Measurements from ENCODE around the gene AZU1.
A peak's percentile ranks its signal among the peaks of the same experiment; 100 is the strongest.

AZU1 gene

DNA sequence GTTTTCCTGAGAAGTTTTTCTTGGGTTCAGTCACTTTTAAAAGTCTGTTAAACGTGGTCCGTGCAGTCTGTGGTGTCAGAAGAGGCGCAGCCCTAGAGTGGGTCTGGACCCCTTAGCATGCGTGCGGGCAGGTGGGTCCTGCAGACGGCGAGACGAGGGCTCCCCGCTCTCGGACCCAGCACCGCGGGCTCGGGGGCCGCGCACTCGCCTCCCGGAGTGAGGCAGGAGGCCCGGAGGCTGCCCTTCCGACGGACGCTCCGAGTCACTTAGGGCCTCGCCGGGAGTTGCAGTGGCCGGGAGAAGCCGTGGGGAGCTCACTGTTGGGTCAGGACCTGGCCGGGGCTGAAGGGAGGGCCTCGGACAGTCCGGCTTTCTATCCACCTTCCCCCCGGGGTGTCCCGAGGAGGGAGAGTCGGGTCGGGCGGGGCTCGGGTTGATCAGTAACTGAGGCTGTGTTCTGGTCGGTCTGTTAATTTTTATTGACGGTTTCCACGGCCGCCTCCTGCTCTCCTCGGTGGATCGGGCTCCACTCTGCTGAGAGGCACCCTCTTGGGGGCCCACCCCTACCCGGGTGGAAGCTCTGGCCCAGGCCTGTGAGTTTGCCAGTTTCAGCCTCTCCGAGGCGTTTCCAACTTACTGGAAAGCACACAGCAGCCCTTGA, 29.1 kb upstream of the AZU1 start:
- peak; percentile 46 for DNase-seq (ENCODE audit: low spot score)
- TF ChIP-seq, protein P1, sequence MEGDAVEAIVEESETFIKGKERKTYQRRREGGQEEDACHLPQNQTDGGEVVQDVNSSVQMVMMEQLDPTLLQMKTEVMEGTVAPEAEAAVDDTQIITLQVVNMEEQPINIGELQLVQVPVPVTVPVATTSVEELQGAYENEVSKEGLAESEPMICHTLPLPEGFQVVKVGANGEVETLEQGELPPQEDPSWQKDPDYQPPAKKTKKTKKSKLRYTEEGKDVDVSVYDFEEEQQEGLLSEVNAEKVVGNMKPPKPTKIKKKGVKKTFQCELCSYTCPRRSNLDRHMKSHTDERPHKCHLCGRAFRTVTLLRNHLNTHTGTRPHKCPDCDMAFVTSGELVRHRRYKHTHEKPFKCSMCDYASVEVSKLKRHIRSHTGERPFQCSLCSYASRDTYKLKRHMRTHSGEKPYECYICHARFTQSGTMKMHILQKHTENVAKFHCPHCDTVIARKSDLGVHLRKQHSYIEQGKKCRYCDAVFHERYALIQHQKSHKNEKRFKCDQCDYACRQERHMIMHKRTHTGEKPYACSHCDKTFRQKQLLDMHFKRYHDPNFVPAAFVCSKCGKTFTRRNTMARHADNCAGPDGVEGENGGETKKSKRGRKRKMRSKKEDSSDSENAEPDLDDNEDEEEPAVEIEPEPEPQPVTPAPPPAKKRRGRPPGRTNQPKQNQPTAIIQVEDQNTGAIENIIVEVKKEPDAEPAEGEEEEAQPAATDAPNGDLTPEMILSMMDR (IDR thresholded peaks at IDR 0.05; ENCODE audit: extremely low read depth, missing control alignments), result no peak

GRCh38 chr19:799076-799881, 28.4 kb upstream of the AZU1 start:
- TF ChIP-seq, protein P1 (IDR thresholded peaks at IDR 0.05; ENCODE audit: extremely low read depth, missing control alignments), result no peak
- DNase-seq (ENCODE audit: low spot score), result peak; percentile 38

DNA sequence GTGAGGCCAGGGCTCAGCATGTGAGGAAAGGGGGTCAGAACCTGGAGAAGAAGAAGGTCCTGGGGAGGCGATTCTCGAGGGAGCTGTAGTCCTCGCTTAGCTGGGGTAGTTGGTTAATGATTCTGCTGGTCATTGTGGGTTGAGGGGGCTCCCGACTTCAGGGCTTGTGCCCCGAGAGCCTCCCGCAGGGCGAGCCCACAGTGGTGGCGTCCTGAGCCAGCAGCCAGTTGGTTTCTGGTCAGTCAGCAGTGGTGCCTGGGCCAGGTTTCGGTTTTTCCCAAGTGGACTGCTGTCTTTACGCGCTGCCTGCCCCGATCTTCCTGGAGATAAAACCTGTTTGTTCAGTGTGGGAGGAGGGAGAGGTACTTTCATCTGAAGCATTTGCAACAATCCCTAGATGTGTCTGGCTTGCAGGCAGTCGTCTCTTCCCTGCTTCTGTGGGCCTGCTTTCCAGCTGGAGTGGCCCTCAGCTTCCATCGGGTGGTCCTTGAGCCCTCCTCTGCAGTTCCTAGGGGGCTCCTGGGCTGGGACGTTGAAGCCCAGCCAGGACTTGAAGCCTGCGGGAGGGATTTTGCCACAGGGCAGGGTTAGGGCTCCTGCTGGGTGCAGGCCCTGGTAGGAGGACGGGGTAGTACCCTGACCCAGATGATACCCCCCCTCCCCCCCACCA, 27.1 kb upstream of the AZU1 start:
- TF ChIP-seq, protein P1 (IDR thresholded peaks at IDR 0.05; ENCODE audit: extremely low read depth, missing control alignments), result no peak
- DNase-seq (ENCODE audit: low spot score), result no peak

DNA sequence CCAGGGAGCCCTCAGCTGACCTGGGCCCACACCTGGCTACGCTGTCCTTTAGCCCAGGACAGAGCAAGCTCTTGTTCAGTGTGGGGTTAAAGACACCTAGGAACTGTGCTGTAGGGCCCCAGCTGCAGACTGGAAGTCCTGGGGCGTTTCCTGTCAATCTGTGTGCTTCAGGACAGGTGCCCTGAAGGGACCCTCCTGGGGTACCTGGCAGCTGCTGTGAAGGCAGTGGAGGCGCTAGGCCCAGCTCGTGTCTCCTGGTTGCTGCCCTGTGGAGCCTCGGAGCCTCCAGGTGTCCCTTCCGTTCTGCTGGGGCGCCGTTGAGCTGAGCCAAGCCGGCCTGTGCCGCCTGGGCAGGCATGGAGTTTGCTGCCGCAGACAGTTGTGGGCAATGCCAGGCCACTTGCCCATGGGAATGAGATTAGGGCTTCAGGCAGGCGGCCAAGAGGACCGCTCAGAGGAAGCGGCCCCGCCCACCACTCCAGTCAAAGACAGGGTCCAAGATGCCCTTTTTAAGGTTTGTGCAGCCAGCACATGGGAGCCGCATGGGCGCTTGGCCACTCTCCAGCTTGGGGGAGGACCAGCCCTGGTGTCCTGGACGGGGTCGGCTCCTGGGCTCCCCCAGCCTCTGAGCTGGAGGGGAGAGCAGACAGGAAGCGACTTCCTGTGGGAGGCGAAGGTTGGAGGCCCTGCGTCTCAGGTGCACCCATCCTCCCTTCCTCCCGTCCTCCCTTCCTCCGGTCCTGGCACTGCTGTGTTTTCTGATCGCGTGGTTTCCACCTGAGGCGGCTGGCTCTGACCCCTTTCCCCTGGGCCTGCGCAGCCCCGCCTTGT, 26.4 kb upstream of the AZU1 start:
- TF ChIP-seq, protein P1 (IDR thresholded peaks at IDR 0.05; ENCODE audit: extremely low read depth, missing control alignments), result no peak
- no peak for DNase-seq (ENCODE audit: low spot score)

DNA sequence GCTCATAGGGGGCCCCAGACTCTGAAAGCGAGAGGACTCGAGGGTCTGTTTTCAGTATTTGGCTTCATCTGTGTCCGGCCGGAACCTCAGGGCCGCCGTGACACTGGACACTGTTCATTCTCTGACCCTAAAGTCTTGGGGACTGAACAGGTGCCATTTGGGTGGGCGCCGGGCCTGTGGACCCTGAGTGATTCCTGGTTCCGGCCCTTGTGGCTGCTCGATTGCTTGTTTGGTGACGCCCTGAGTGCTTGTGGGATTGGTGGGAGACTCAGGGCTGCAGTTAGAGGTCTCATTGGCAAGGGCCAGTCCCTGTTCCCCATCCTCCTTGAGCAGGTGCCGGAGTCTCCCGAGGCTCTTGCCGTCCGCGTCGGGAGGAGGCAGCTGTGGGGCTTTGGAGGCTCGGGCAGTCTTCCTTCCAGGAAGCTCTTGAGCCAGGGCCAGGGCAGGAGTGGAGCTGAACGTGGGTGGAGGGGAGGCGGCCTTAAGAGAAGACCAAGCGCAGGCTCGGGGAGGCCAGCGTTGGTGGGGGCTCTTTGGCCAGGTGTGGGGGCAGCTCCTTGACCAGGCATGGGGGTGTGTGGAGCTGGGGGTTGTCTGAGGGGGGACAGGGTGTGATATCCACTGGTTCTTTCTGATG, 25.7 kb upstream of the AZU1 start:
- DNase-seq (ENCODE audit: low spot score), result no peak
- TF ChIP-seq, protein P1 (IDR thresholded peaks at IDR 0.05; ENCODE audit: extremely low read depth, missing control alignments), result no peak

GRCh38 chr19:802498-803098, 25.0 kb upstream of the AZU1 start:
- no peak for DNase-seq (ENCODE audit: low spot score)

More at GRCh38 chr19:802498-803098, 25.0 kb upstream of the AZU1 start:
- TF ChIP-seq, protein P1 (IDR thresholded peaks at IDR 0.05; ENCODE audit: extremely low read depth, missing control alignments), result no peak
